ENCODE results near the gene ZBTB11. TPM values are rescaled to one million over a fixed set of nuclear protein-coding genes. Genes with fewer than 3 reads are reported as not detected.
A peak's percentile ranks its signal among the peaks of the same experiment; 100 is the strongest.

ZBTB11 gene
- total RNA-seq, 6 experiments from 2014 or later, result 5.4 to 8.5 (median 7.9) TPM

DNA sequence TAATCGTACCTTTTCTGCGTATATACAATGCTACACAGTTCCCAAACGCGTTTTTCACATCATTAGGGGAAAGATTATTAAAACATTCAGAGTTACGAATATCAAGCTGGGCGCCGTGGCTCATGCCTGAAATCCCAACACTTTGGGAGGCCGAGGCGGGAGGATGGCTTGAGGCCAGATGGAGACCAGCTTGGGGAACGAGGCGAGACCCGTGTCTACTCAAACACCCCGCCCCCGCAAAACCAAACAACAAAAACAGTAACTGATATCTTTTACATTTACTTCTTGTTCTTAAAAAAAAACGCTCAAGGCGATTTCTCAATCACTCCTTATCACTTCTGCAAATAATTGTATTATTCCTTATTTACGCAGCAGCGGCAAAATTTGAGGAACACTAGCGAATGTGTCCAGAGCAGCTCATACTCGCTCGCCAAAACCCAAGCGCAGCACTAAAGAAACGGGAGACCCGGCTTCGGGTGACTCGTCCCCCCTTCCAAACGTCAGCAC is 1.2 kb downstream of the ZBTB11 start:
- intact Hi-C loops (cut with DNase I), result no loop called here
- H3K9me3 ChIP-seq, result no peaks in the 10 kb centered on the region
- WGBS (ENCODE audit: insufficient coverage, low coverage, low lambda C conversion rate, missing lambda C conversion rate), result 9% methylated on average over 26 of the region's 27 CpGs
- H3K4me1 ChIP-seq, result peaks cover 0 to 26% (median 6%) of the 10 kb centered on the region in 4 donors
- peak overlapping the region; percentile 59 to 97 (median 92) for H3K4me3 ChIP-seq
- no peaks in the 10 kb centered on the region for H3K27me3 ChIP-seq
- H3K36me3 ChIP-seq, result peaks cover 0 to 19% (median 4%) of the 10 kb centered on the region in 4 donors
- H3K27ac ChIP-seq, result peak overlapping the region; percentile 28 to 95 (median 86)
- TF ChIP-seq, protein P1, sequence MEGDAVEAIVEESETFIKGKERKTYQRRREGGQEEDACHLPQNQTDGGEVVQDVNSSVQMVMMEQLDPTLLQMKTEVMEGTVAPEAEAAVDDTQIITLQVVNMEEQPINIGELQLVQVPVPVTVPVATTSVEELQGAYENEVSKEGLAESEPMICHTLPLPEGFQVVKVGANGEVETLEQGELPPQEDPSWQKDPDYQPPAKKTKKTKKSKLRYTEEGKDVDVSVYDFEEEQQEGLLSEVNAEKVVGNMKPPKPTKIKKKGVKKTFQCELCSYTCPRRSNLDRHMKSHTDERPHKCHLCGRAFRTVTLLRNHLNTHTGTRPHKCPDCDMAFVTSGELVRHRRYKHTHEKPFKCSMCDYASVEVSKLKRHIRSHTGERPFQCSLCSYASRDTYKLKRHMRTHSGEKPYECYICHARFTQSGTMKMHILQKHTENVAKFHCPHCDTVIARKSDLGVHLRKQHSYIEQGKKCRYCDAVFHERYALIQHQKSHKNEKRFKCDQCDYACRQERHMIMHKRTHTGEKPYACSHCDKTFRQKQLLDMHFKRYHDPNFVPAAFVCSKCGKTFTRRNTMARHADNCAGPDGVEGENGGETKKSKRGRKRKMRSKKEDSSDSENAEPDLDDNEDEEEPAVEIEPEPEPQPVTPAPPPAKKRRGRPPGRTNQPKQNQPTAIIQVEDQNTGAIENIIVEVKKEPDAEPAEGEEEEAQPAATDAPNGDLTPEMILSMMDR (IDR thresholded peaks at IDR 0.05), result no peak
- DNase-seq, result peak in 1 of 3 donors; percentile 38
- no peak for ATAC-seq

DNA sequence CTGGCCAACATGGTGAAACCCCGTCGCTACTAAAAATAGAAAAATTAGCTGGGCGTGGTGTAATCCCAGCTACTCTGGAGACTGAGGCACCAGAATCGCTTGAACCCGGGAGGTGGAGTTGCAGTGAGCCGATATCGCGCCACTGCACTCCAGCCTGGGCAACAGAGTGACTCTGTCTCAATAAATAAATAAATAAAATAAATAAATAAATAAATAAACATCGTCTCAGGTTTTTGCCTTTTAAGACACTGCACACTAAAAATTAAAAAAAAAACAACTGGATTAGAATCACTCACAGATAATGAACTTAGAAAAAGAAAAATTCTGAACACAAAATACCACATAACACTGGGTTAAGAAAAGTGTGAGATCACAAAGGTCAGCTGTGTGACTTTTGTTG is 2.4 kb downstream of the ZBTB11 start:
- intact Hi-C loops (cut with DNase I), result no loop called here
- Histone ChIP-seq H3K4me3 (no peak overlapping the region), H3K4me1 (peaks cover 0 to 26% (median 6%) of the 10 kb centered on the region in 4 donors), H3K36me3 (peaks cover 0 to 16% (median under 1%) of the 10 kb centered on the region in 4 donors), H3K27me3 (no peaks in the 10 kb centered on the region), H3K9me3 (no peaks in the 10 kb centered on the region), H3K27ac (no peak overlapping the region)
- TF ChIP-seq, protein P1 (IDR thresholded peaks at IDR 0.05), result no peak
- no peak for TF ChIP-seq POLR2A (IDR thresholded peaks at IDR 0.05)
- ATAC-seq (no peak), DNase-seq (no peak)
- 89% methylated on average over 9 of the region's 9 CpGs for WGBS (ENCODE audit: insufficient coverage, low coverage, low lambda C conversion rate, missing lambda C conversion rate)

DNA sequence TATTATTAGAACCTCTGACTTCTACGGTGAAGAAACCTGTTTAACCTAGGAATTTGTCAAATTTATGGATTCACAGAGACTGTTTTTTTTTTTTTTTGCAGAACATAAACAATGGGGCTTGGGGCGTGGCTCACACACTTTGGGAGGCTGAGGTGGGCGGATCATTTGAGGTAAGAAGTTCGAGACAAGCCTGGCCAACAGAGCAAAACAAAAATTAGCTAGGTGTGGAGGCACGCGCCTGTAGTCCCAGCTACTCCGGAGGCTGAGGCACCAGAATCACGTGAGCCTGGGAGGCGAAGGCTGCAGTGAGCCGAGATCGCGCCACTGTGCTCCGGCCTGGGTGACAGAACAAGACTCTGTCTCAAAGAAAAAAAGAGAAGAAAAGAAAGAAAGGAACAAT is 3.0 kb downstream of the ZBTB11 start:
- TF ChIP-seq, protein P1 (IDR thresholded peaks at IDR 0.05), result no peak
- no peak for TF ChIP-seq POLR2A (IDR thresholded peaks at IDR 0.05)
- Histone ChIP-seq H3K27ac (no peak overlapping the region), H3K36me3 (peaks cover 0 to 16% (median 2%) of the 10 kb centered on the region in 4 donors), H3K4me1 (peaks cover 0 to 26% (median 6%) of the 10 kb centered on the region in 4 donors), H3K4me3 (no peak overlapping the region), H3K27me3 (no peaks in the 10 kb centered on the region), H3K9me3 (no peaks in the 10 kb centered on the region)
- ATAC-seq (no peak), DNase-seq (no peak)
- 92% methylated on average over 11 of the region's 13 CpGs for WGBS (ENCODE audit: insufficient coverage, low coverage, low lambda C conversion rate, missing lambda C conversion rate)
- intact Hi-C loops (cut with DNase I), result no loop called here

DNA sequence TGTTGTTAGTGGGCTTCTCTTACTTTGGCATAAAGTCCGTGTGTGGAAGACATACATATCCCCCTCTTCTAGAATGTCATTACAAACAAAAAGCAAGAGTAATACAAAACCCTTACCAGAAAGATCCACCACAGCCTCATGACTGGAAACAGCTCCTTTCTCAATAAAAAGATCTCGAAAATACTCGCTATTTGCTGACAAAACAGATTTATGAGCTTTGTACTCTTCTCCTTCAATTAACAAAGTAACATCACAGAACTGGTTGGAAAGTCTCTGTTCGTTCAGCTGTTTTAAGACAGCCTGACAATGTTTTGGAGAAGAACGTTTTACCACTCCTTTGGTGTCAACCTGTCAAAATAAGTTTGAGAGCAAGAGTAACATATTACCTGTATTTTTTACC is 5.9 kb downstream of the ZBTB11 start:
- intact Hi-C loops (cut with DNase I), result no loop called here
- Histone ChIP-seq H3K9me3 (no peaks in the 10 kb centered on the region), H3K4me1 (peaks cover 0 to 18% (median 0%) of the 10 kb centered on the region in 4 donors), H3K36me3 (peaks cover 0 to 16% (median 2%) of the 10 kb centered on the region in 4 donors), H3K4me3 (no peak overlapping the region), H3K27ac (no peak overlapping the region), H3K27me3 (no peaks in the 10 kb centered on the region)
- 69% methylated on average over 5 of the region's 5 CpGs for WGBS (ENCODE audit: insufficient coverage, low coverage, low lambda C conversion rate, missing lambda C conversion rate)
- no peak for DNase-seq
- TF ChIP-seq, protein P1 (IDR thresholded peaks at IDR 0.05), result no peak
- TF ChIP-seq POLR2A (IDR thresholded peaks at IDR 0.05), result no peak
- no peak for ATAC-seq
